ENCODE results near the gene NEUROD1.

The NEUROD1 gene

GRCh38 chr2:181694271-181694670 lies 14.0 kb upstream of the NEUROD1 start:
- H4K20me1 ChIP-seq (ENCODE audit: insufficient read depth, low read length): no peaks in the 10 kb centered on the region
- no peaks in the 10 kb centered on the region for H3K9me3 ChIP-seq (replicated peaks; ENCODE audit: insufficient read depth, low read length)
- H2AFZ ChIP-seq (ENCODE audit: low read length): no peak overlapping the region
- no peak overlapping the region for H3K4me3 ChIP-seq (ENCODE audit: low read length)
- no peaks in the 10 kb centered on the region for H3K36me3 ChIP-seq (replicated peaks; ENCODE audit: insufficient read depth, low read length)
- no peak overlapping the region for H3K9ac ChIP-seq (ENCODE audit: low read length)
- H3F3A ChIP-seq (ENCODE audit: insufficient read depth, low read length): no peaks in the 10 kb centered on the region
- H3K27ac ChIP-seq (ENCODE audit: low read length): no peak overlapping the region
- H3K4me1 ChIP-seq (ENCODE audit: low read length): peaks cover 16% of the 10 kb centered on the region
- no peaks in the 10 kb centered on the region for H3K9me2 ChIP-seq (replicated peaks; ENCODE audit: insufficient read depth, low read length)
- no peak overlapping the region for H3K4me2 ChIP-seq (ENCODE audit: low read depth, low read length)
- TF ChIP-seq CTCF (IDR thresholded peaks at IDR 0.05; ENCODE audit: low read length): no peak
- no peak for TF ChIP-seq EZH2phosphoT487 (IDR thresholded peaks at IDR 0.05; ENCODE audit: low read length)
- TF ChIP-seq EZH2 (optimal IDR thresholded peaks at IDR 0.05; ENCODE audit: low read depth, low read length): no peak
- DNase-seq: no peak
- no peaks in the 10 kb centered on the region for H3K27me3 ChIP-seq (replicated peaks; ENCODE audit: insufficient read depth, low read length)
- no peaks in the 10 kb centered on the region for H3K79me2 ChIP-seq (ENCODE audit: low read length)

DNA sequence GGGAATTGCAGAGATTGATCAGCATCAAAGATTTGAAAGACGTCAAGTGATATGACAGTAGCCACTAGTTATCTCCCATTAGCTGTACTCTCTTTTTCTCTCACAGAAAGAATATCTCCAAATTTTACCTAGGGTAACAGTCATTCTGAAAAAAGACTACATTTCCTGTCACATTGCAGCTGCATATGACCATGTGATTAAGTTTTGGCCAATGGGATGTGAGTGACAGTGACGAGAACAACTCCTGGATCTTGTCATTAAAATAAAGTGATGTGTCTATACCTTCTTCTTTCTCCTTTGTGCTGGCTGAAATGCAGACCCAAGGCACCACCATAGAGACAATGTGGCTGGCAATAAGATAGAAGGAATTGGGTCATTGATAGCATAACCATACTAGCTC lies 10.5 kb upstream of the NEUROD1 start:
- Histone ChIP-seq H3K36me3 (replicated peaks; ENCODE audit: insufficient read depth, low read length) (no peaks in the 10 kb centered on the region), H2AFZ (ENCODE audit: low read length) (no peak overlapping the region), H3K4me2 (ENCODE audit: low read depth, low read length) (no peak overlapping the region), H3K9me3 (replicated peaks; ENCODE audit: insufficient read depth, low read length) (no peaks in the 10 kb centered on the region), H3K27ac (ENCODE audit: low read length) (no peak overlapping the region), H4K20me1 (ENCODE audit: insufficient read depth, low read length) (no peaks in the 10 kb centered on the region), H3K79me2 (ENCODE audit: low read length) (no peaks in the 10 kb centered on the region), H3K27me3 (replicated peaks; ENCODE audit: insufficient read depth, low read length) (no peaks in the 10 kb centered on the region), H3K4me1 (ENCODE audit: low read length) (no peaks in the 10 kb centered on the region), H3F3A (ENCODE audit: insufficient read depth, low read length) (no peaks in the 10 kb centered on the region), H3K4me3 (ENCODE audit: low read length) (no peak overlapping the region), H3K9ac (ENCODE audit: low read length) (no peak overlapping the region), H3K9me2 (replicated peaks; ENCODE audit: insufficient read depth, low read length) (no peaks in the 10 kb centered on the region)
- DNase-seq: no peak
- TF ChIP-seq CTCF (IDR thresholded peaks at IDR 0.05; ENCODE audit: low read length) (no peak), EZH2phosphoT487 (IDR thresholded peaks at IDR 0.05; ENCODE audit: low read length) (no peak), EZH2 (optimal IDR thresholded peaks at IDR 0.05; ENCODE audit: low read depth, low read length) (no peak)

DNA sequence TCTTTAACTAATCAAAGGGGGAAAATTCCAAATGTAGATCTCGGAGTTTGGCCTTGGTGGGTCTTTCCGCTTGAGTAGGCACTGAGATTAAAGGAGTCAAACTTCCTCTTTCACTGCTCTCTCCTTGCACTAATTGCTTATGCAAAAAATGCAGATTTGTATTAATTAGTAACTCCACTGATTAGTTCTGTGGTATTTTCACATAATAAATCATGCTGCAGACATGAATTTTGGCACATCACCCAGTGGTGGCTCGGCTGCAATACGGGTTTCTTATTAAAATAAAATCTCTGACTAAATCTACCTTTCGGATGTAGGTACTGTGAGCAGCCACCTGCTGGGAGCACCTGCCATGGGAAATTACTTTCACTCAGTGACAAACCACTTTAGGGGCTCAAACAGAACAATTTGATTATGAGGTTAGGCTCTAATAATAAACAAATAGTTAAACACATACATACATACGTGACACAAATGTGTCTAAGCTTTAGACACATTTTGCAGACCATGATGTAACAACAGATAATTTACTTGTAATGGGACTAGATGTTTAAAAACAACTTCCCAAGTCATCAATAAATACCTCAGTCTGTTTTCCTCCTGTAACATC lies 6.4 kb upstream of the NEUROD1 start:
- Histone ChIP-seq H3K4me2 (ENCODE audit: low read depth, low read length) (no peak overlapping the region), H3K4me1 (ENCODE audit: low read length) (no peaks in the 10 kb centered on the region), H2AFZ (ENCODE audit: low read length) (no peak overlapping the region), H3K4me3 (ENCODE audit: low read length) (no peak overlapping the region), H3K9me3 (replicated peaks; ENCODE audit: insufficient read depth, low read length) (no peaks in the 10 kb centered on the region), H4K20me1 (ENCODE audit: insufficient read depth, low read length) (no peaks in the 10 kb centered on the region), H3K9ac (ENCODE audit: low read length) (no peak overlapping the region), H3K27ac (ENCODE audit: low read length) (no peak overlapping the region), H3K36me3 (replicated peaks; ENCODE audit: insufficient read depth, low read length) (no peaks in the 10 kb centered on the region), H3K79me2 (ENCODE audit: low read length) (no peaks in the 10 kb centered on the region), H3K27me3 (replicated peaks; ENCODE audit: insufficient read depth, low read length) (peaks cover 24% of the 10 kb centered on the region), H3K9me2 (replicated peaks; ENCODE audit: insufficient read depth, low read length) (no peaks in the 10 kb centered on the region), H3F3A (ENCODE audit: insufficient read depth, low read length) (no peaks in the 10 kb centered on the region)
- no peak for DNase-seq
- TF ChIP-seq CTCF (IDR thresholded peaks at IDR 0.05; ENCODE audit: low read length): no peak
- TF ChIP-seq EZH2 (optimal IDR thresholded peaks at IDR 0.05; ENCODE audit: low read depth, low read length): no peak
- no peak for TF ChIP-seq EZH2phosphoT487 (IDR thresholded peaks at IDR 0.05; ENCODE audit: low read length)

Measured in MM.1S (cell line).